Measurements from ENCODE around the gene FBXW5. TPM values are rescaled to one million over a fixed set of nuclear protein-coding genes. Genes with fewer than 3 reads are reported as not detected.

The FBXW5 gene
- total RNA-seq, 4 donors from 2014 or later = 87.9 to 363 (median 126) TPM

DNA sequence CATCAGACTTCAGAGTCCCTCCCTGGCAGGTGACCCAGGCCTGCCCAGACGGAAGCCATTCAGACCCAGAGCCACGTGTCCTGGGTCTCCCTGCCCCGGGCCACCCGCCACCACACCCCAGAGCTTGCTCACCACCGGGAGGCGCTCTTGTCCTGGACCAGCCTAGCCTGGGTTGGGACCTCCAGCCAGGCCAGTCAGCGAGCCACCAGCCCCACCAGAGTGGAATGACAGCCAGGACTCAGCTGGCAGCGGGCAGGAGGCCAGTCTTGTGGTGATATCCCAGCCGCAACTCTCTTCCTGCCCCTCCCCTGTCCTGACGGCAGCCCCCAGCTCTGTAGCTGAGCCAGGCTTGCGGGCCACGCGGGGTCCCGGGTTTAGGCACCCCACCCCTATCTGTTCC, 31.1 kb upstream of the FBXW5 start:
- TF ChIP-seq, protein P1, sequence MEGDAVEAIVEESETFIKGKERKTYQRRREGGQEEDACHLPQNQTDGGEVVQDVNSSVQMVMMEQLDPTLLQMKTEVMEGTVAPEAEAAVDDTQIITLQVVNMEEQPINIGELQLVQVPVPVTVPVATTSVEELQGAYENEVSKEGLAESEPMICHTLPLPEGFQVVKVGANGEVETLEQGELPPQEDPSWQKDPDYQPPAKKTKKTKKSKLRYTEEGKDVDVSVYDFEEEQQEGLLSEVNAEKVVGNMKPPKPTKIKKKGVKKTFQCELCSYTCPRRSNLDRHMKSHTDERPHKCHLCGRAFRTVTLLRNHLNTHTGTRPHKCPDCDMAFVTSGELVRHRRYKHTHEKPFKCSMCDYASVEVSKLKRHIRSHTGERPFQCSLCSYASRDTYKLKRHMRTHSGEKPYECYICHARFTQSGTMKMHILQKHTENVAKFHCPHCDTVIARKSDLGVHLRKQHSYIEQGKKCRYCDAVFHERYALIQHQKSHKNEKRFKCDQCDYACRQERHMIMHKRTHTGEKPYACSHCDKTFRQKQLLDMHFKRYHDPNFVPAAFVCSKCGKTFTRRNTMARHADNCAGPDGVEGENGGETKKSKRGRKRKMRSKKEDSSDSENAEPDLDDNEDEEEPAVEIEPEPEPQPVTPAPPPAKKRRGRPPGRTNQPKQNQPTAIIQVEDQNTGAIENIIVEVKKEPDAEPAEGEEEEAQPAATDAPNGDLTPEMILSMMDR (IDR thresholded peaks at IDR 0.05; ENCODE audit: low read depth) = no peak

DNA sequence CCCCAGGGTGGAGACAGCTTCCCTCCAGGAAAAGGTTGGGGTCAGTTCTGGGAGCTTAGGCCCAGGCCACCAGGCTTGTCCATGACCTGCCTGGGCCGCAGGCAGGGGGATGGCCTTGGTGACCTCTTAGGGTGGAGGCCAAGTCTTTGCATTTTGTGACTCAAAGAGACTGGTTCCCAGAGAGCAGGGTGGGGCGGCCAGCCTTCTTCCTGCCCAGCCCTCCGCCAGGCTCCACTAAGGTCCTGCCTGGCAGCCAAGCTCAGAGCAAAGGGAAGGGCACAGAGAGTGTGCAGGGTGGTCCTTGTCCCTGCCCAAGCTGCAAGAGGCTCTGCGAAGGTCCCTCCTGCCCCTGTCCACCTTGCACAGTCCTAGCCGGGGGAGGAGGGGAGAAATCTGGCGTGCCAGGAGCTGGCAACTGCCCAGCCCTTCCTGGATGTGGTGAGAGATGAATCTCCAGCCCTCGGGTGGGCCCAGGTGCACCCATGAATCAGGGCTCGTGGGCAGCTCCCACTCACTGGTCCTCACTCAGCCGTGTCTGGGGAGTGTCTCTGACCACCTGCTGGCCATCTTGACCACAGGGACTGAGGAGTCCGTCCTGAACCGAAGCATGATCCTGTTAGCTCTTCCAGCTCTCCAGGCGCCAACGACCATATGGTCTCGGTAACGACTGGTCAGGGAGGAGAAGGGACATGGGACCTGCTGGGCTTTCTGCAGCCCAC, 30.4 kb upstream of the FBXW5 start:
- TF ChIP-seq, protein P1 (IDR thresholded peaks at IDR 0.05; ENCODE audit: low read depth) = no peak

DNA sequence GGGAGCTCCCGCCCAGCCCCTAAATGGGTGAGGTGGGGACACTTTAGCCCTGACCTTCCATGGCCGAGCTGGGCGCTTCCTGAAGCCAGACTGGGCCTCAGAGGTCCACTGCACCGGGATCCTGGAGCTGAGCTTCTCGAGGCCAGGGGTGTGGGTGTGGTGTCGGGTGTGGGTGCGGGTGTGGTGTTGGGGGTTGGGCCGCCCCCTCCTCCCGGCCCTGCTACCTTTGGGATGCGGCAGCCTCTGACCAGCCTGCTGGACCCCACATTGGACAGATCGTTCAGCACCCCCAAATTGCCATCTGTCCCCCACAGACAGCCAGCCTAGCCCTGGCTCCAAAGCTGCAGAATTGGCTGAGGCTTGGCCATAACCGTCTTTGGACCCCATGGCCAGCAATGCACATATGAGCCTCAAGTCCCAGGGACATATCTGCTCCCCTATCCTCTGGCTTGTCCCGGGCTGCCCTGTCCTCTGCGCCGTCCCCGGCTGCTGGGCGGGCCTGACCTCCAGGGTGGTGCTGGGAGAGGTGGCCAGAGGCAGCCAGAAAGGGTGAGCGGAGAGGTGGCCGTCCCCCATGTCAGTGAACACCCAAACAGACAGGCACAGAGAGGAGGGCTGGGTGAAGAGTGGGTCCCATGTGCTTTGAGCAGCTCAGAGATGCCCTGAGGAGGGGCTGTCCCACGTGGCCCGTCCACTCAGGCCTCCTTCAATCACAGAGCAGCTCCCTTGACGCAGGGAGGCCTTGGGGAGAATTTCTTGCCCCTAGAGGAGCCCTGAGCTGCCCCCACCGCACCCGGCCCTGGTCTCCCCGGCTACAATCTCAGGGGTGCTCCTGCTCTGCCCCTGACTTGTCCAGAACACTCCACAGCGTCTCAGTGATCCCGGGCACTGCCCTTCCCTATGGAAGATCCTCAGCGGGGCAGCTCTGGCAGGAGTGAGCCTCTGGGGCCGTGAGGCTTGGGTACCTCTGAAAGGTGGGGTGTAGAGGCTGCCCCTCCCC, 29.4 kb upstream of the FBXW5 start:
- TF ChIP-seq, protein P1 (IDR thresholded peaks at IDR 0.05; ENCODE audit: low read depth) = no peak

- TF ChIP-seq, protein P1 (IDR thresholded peaks at IDR 0.05; ENCODE audit: low read depth) = no peak
These were observed 28.2 kb upstream of the FBXW5 start for GRCh38 chr9:136972743-136973142.

GRCh38 chr9:136972335-136972734, 27.8 kb upstream of the FBXW5 start:
- TF ChIP-seq, protein P1 (IDR thresholded peaks at IDR 0.05; ENCODE audit: low read depth) = no peak

DNA sequence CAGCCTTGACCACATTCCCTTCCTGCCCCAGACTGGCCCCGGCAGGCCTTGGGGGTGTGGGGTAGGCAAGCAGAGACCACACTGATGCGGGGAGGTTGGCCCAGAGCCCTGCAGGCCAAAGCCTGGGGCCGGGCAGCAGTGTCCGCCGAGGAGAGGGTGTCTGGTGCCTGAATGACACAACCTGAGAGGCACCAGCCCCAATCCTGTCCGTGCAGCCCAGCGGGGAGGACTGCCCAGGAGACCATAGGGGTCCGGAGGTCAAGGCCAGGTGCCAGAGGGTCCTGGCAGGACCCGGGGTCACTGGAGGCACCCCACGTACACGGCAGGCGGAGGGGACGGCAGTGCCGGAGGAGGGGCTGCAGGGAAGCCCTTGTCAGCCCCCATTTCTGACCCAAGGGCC, 27.2 kb upstream of the FBXW5 start:
- TF ChIP-seq, protein P1 (IDR thresholded peaks at IDR 0.05; ENCODE audit: low read depth) = no peak

GRCh38 chr9:136970361-136970760, 25.8 kb upstream of the FBXW5 start:
- TF ChIP-seq, protein P1 (IDR thresholded peaks at IDR 0.05; ENCODE audit: low read depth) = no peak

Data from subcutaneous adipose tissue (tissue), 4 donors.